Measurements from ENCODE around the gene IPO5.

DNA sequence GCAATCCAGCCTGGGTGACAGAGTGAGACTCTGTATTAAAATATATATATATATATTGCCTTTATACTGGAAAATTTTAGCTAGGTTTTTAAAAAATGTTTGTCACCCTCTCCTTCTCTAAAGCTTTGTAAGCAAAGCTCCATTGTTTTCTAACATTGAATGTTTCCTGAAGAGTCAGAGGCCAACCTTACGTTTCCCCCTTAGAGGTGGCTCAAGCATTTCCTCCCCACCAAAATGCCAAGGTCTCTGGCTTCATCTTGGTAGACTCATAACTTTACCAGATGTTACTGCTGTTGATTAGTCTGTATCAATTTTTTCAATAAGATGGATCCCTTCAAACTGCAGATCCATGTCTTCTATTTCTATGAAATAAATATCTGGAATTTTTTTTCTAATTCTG lies 25.2 kb upstream of the IPO5 start:
- TF ChIP-seq YY1 (IDR thresholded peaks at IDR 0.05; ENCODE audit: low read depth) (no peak), EP300 (IDR thresholded peaks at IDR 0.05; ENCODE audit: borderline replicate concordance) (no peak), ZBTB7A (IDR thresholded peaks at IDR 0.05; ENCODE audit: low read depth) (no peak)
- TF ChIP-seq, protein P1, sequence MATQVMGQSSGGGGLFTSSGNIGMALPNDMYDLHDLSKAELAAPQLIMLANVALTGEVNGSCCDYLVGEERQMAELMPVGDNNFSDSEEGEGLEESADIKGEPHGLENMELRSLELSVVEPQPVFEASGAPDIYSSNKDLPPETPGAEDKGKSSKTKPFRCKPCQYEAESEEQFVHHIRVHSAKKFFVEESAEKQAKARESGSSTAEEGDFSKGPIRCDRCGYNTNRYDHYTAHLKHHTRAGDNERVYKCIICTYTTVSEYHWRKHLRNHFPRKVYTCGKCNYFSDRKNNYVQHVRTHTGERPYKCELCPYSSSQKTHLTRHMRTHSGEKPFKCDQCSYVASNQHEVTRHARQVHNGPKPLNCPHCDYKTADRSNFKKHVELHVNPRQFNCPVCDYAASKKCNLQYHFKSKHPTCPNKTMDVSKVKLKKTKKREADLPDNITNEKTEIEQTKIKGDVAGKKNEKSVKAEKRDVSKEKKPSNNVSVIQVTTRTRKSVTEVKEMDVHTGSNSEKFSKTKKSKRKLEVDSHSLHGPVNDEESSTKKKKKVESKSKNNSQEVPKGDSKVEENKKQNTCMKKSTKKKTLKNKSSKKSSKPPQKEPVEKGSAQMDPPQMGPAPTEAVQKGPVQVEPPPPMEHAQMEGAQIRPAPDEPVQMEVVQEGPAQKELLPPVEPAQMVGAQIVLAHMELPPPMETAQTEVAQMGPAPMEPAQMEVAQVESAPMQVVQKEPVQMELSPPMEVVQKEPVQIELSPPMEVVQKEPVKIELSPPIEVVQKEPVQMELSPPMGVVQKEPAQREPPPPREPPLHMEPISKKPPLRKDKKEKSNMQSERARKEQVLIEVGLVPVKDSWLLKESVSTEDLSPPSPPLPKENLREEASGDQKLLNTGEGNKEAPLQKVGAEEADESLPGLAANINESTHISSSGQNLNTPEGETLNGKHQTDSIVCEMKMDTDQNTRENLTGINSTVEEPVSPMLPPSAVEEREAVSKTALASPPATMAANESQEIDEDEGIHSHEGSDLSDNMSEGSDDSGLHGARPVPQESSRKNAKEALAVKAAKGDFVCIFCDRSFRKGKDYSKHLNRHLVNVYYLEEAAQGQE (IDR thresholded peaks at IDR 0.05; ENCODE audit: low read depth): no peak
- TF ChIP-seq, protein P2, sequence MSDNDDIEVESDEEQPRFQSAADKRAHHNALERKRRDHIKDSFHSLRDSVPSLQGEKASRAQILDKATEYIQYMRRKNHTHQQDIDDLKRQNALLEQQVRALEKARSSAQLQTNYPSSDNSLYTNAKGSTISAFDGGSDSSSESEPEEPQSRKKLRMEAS (IDR thresholded peaks at IDR 0.05): no peak

Measured in Ishikawa (cell line).